B cell (primary cell): ENCODE measurements around the gene TBC1D17. TPM values are rescaled to one million over a fixed set of nuclear protein-coding genes. Genes with fewer than 3 reads are reported as not detected.

Experiments
- ATAC-seq: fragments of 200-7000 bp; cut with Tn5 transposase; one replicate; pipeline ENCODE4 v1.10.0; 2021; ENCODE audit warnings: low read depth, mild to moderate bottlenecking, moderate number of reproducible peaks, moderate library complexity
- CTCF ChIA-PET: fragments of 350-600 bp; sonication (Branson Sonifier 250); formaldehyde crosslinking; loops from one replicate; lab custom pipeline; 2021; ENCODE audit warnings: antibody characterized with exemption, inconsistent platforms; lab: Charles Lee
- POLR2A ChIA-PET: fragments of 350-600 bp; sonication (Branson Sonifier 250); formaldehyde crosslinking; loops from one replicate; lab custom pipeline; 2021; ENCODE audit warnings: antibody characterized with exemption; lab: Charles Lee
- DNase-seq: peaks from one replicate; pipeline ENCODE4 v3.0.0; 2013
- H2AFZ ChIP-seq: 2 replicates; pipeline ENCODE4 v1.6.1; 2012; ENCODE audit warnings: mild to moderate bottlenecking, low read depth, low read length; ENCODE audit not compliant: insufficient read depth, poor library complexity, severe bottlenecking
- H3K27ac ChIP-seq, 2 donors: 1 replicate in 1 of 2; 2 replicates in 1 of 2; pipeline ENCODE4 v1.5.1; 2012 to 2013; ENCODE audit warnings: low read length in 2 of 2, mild to moderate bottlenecking in 2 of 2, moderate library complexity in 1 of 2
- H3K27me3 ChIP-seq, 4 experiments: fragments of 200-600 bp in 1 of 4; sonication (generic) in 1 of 4; replicated peaks in 1 of 4; 1 replicate in 2 of 4; 2 replicates in 2 of 4; pipeline versions ENCODE4 v1.6.1 to v1.7.0; 2013 to 2016; ENCODE audit warnings: low read length in 3 of 4, mild to moderate bottlenecking in 2 of 4, mixed read lengths in 1 of 4, moderate library complexity in 1 of 4; ENCODE audit not compliant: insufficient read depth in 4 of 4, control insufficient read depth in 3 of 4; ENCODE audit errors: control extremely low read depth in 1 of 4
- H3K36me3 ChIP-seq, 2 experiments: replicated peaks in 1 of 2; 1 replicate in 1 of 2; 2 replicates in 1 of 2; pipeline versions ENCODE4 v1.6.1 to v1.7.1; 2013; ENCODE audit warnings: low read length in 1 of 2; ENCODE audit not compliant: insufficient read depth in 2 of 2, control insufficient read depth in 1 of 2; ENCODE audit errors: control extremely low read depth in 1 of 2, extremely low read depth in 1 of 2
- H3K4me1 ChIP-seq, 2 donors: fragments of 200-600 bp in 1 of 2; sonication (generic) in 1 of 2; 1 replicate in 1 of 2; 2 replicates in 1 of 2; pipeline versions ENCODE4 v1.5.1 to v1.6.1; 2013 to 2017; ENCODE audit warnings: low read length in 2 of 2; ENCODE audit not compliant: control insufficient read depth in 2 of 2, insufficient read depth in 2 of 2
- H3K4me2 ChIP-seq: replicated peaks from 2 replicates; pipeline ENCODE3; 2012; ENCODE audit warnings: mild to moderate bottlenecking, low read depth, low read length; ENCODE audit not compliant: poor library complexity, severe bottlenecking
- H3K4me3 ChIP-seq, 5 experiments: fragments of 200-600 bp in 1 of 5; sonication (generic) in 1 of 5; 1 replicate in 3 of 5; 2 replicates in 2 of 5; pipeline versions ENCODE4 v1.5.1 to v1.7.0; 2011 to 2016; ENCODE audit warnings: low read length in 4 of 5, mild to moderate bottlenecking in 4 of 5, low read depth in 2 of 5, control low read depth in 1 of 5, moderate library complexity in 1 of 5; ENCODE audit not compliant: insufficient read depth in 1 of 5; ENCODE audit errors: control extremely low read depth in 1 of 5, extremely low read depth in 1 of 5
- H3K79me2 ChIP-seq: fragments of 200-600 bp; sonication (generic); one replicate; pipeline ENCODE4 v1.6.0; 2016; ENCODE audit warnings: low read length; ENCODE audit not compliant: control insufficient read depth, insufficient read depth
- H3K9ac ChIP-seq: fragments of 200-600 bp; sonication (generic); 2 replicates; pipeline ENCODE4 v1.6.1; 2017; ENCODE audit warnings: mild to moderate bottlenecking, low read length, moderate library complexity
- H3K9me3 ChIP-seq, 3 donors: one replicate each; pipeline versions ENCODE4 v1.6.1 to v1.7.1; 2013; ENCODE audit warnings: low read length in 2 of 3; ENCODE audit not compliant: control insufficient read depth in 2 of 3, insufficient read depth in 1 of 3; ENCODE audit errors: control extremely low read depth in 1 of 3
- H4K20me1 ChIP-seq: 2 replicates; pipeline ENCODE4 v1.6.0; 2012; ENCODE audit warnings: mild to moderate bottlenecking, low read length; ENCODE audit not compliant: insufficient read depth, control insufficient read depth, poor library complexity, severe bottlenecking
- H3K27ac Mint-ChIP-seq: one replicate; pipeline ENCODE4 v1.8.0; 2021; ENCODE audit warnings: mixed read lengths
- H3K27me3 Mint-ChIP-seq: one replicate; pipeline ENCODE4 v1.8.0; 2021; ENCODE audit warnings: mixed read lengths
- H3K4me1 Mint-ChIP-seq: one replicate; pipeline ENCODE4 v1.8.0; 2021; ENCODE audit warnings: mixed read lengths
- H3K4me3 Mint-ChIP-seq: one replicate; pipeline ENCODE4 v1.8.0; 2021; ENCODE audit warnings: mixed read lengths
- H3K9me3 Mint-ChIP-seq: one replicate; pipeline ENCODE4 v1.8.0; 2022; ENCODE audit warnings: mixed read lengths; ENCODE audit not compliant: insufficient read depth
- CTCF ChIP-seq: fragments of 200-600 bp; IDR thresholded peaks from one replicate; pipeline ENCODE4 v1.8.0; 2022; ENCODE audit warnings: antibody characterized with exemption, mild to moderate bottlenecking
- EZH2 ChIP-seq: IDR thresholded peaks from 2 replicates; pipeline ENCODE4 v1.6.1; 2012; ENCODE audit warnings: borderline replicate concordance, low read depth, mild to moderate bottlenecking, moderate library complexity, low read length; ENCODE audit not compliant: insufficient read depth, poor library complexity, severe bottlenecking
- WGBS: methylation state at CpG from one replicate; pipeline ENCODE4 v1.1.5; 2013; ENCODE audit warnings: missing lambda C conversion rate; ENCODE audit not compliant: insufficient coverage; 5-methylcytosine and 5-hydroxymethylcytosine counted together
- intact Hi-C: fragments of 100-400 bp; cut with micrococcal nuclease; formaldehyde crosslinking; loops from one replicate; pipeline ENCODE4 v1.10.0; 2022
- polyA plus RNA-seq: library from polyadenylated mRNA; depleted of rRNA; stranded (reverse); fragments of >200 nt; gene quantifications from 2 replicates; pipeline ENCODE4 v1.2.3, GENCODE V29; 2012
- total RNA-seq, 2 donors: library from RNA; stranded (reverse); fragments of 120-200 nt in 1 of 2; gene quantifications; 1 replicate in 1 of 2; 2 replicates in 1 of 2; pipeline versions ENCODE4 v1.2.3 to v1.2.4, GENCODE V29; 2013 to 2022

Gene TBC1D17
- total and polyA plus RNA-seq, 2 donors (not counting 1 experiment from before 2014, with no cell fraction given): 85.7 to 98.7 TPM

GRCh38 chr19:49921871-49922795, 44.6 kb downstream of the TBC1D17 start:
- no peak for ATAC-seq
- CTCF ChIA-PET: interaction anchor here (1.2 kb wide), 1 partner anchor 11 kb away, joined by 4 read pairs; no protein-coding TSS in a partner anchor
- Histone ChIP-seq H3K27me3 (no peaks in the 10 kb centered on the region), H3K4me2 (no peak overlapping the region), H2AFZ (no peak overlapping the region), H3K4me3 (no peak overlapping the region), H3K9me3 (no peaks in the 10 kb centered on the region), H4K20me1 (peaks cover 88% of the 10 kb centered on the region), H3K27ac (no peak overlapping the region), H3K4me1 (peaks cover 0 to 20% of the 10 kb centered on the region in 2 donors), H3K79me2 (peaks cover 97% of the 10 kb centered on the region), H3K36me3 (peaks cover 1 to 53% of the 10 kb centered on the region in 2 experiments), H3K9ac (no peak overlapping the region)
- 83% methylated on average over 16 of the region's 22 CpGs for WGBS
- H3K27ac Mint-ChIP-seq: peak overlapping the region; percentile 41
- POLR2A ChIA-PET: interaction anchor here (0.6 kb wide), 2 partner anchors 11 to 440 kb away, joined by 3 read pairs; no protein-coding TSS in a partner anchor
- intact Hi-C loops: loop anchor here (10.0 kb wide), 1 partner anchor 883 kb away; no protein-coding TSS in a partner anchor
- no peak for TF ChIP-seq CTCF
- TF ChIP-seq EZH2: no peak
- no peaks in the 10 kb centered on the region for H3K9me3 Mint-ChIP-seq
- peaks cover 57% of the 10 kb centered on the region for H3K4me1 Mint-ChIP-seq
- no peak overlapping the region for H3K4me3 Mint-ChIP-seq
- DNase-seq: no peak
- no peaks in the 10 kb centered on the region for H3K27me3 Mint-ChIP-seq
